ENCODE measurements around the gene KCNN3.

Gene KCNN3

DNA sequence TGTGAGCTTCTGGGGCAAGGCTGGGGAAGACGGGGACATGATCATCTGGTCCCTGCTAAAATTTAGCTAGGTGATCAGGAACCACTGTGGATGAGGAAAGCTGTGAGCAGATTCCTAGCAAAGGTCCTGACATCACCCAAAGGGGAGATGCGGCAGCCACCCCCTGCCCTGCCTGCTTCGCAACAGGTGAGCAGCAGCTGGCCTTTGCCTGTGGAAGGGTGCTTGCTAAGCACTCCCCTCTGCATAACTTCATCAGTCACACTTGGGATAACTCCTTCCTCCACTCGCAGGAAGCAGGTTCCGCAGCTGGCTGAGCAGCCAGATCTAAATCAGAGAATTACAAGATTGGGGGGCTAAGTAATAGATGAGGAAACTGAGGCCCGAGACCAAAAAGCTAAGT, 51.2 kb downstream of the KCNN3 start:
- TF ChIP-seq SPI1 (IDR thresholded peaks at IDR 0.05; ENCODE audit: borderline replicate concordance, low read depth) (no peak), POLR2AphosphoS5 (IDR thresholded peaks at IDR 0.05; ENCODE audit: low read depth) (no peak), GABPA (IDR thresholded peaks at IDR 0.05; ENCODE audit: low read depth) (no peak), CTCF (IDR thresholded peaks at IDR 0.05; ENCODE audit: insufficient read depth, low read length) (no peak)
- Histone ChIP-seq H3K4me3 (replicated peaks; ENCODE audit: insufficient read depth, low read length) (no peak overlapping the region), H3K27me3 (ENCODE audit: insufficient read depth, poor library complexity, severe bottlenecking) (no peaks in the 10 kb centered on the region), H3K27ac (replicated peaks) (no peak overlapping the region)
- DNase-seq (ENCODE audit: low read depth in 1 of 2, low spot score in 1 of 2), result no peak

DNA sequence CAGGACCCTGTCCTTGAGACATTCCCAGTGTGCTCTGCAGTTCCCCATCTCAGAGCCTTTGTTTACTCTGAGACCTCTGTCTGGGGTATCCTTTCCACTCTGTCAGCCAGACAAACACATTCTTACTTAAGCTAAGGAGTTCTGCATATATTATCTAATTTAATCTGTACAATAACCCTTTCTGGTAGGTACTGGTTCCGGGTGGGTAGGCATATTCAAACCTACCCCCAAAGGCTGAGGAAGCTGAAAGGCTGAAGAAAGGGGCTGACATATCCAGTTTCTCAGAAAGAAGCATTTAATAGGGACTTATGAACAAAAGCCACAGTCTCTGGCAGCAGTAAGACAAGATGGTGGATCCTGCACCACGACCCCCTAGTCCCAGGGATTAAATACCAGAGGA, 53.1 kb downstream of the KCNN3 start:
- Histone ChIP-seq H3K27me3 (ENCODE audit: insufficient read depth, poor library complexity, severe bottlenecking) (no peaks in the 10 kb centered on the region), H3K4me3 (replicated peaks; ENCODE audit: insufficient read depth, low read length) (no peak overlapping the region), H3K27ac (replicated peaks) (no peak overlapping the region)
- no peak for DNase-seq (ENCODE audit: low read depth in 1 of 2, low spot score in 1 of 2)
- TF ChIP-seq REST (IDR thresholded peaks at IDR 0.05; ENCODE audit: insufficient replicate concordance, low read depth), result no peak
- TF ChIP-seq CTCF (IDR thresholded peaks at IDR 0.05; ENCODE audit: insufficient read depth, low read length), result no peak
- TF ChIP-seq SPI1 (IDR thresholded peaks at IDR 0.05; ENCODE audit: borderline replicate concordance, low read depth), result no peak
- no peak for TF ChIP-seq POLR2AphosphoS5 (IDR thresholded peaks at IDR 0.05; ENCODE audit: low read depth)
- no peak for TF ChIP-seq GABPA (IDR thresholded peaks at IDR 0.05; ENCODE audit: low read depth)

DNA sequence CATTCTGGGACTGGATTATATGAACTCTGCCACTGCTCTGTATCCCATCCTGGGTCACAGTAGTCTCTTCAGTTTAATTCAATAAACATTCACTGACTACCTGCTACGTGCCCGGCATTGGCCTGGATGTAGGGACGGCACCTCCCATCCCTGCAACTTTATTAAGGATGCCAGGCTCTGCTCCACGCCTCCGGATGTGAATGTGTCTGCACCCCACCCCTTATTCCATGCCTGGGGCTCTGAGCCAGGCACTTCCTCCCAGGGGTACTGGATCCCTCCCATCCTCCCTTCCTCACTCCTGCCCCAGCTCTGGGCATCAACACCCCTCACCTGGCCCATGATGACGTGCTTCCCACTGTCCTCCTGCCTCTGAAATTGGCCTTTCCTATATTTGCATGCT, 53.7 kb downstream of the KCNN3 start:
- H3K4me3 ChIP-seq (replicated peaks; ENCODE audit: insufficient read depth, low read length), result no peak overlapping the region

More for the DNA sequence above, 53.7 kb downstream of the KCNN3 start:
- no peaks in the 10 kb centered on the region for H3K27me3 ChIP-seq (ENCODE audit: insufficient read depth, poor library complexity, severe bottlenecking)
- DNase-seq (ENCODE audit: low read depth in 1 of 2, low spot score in 1 of 2), result no peak
- H3K27ac ChIP-seq (replicated peaks), result no peak overlapping the region
- TF ChIP-seq SPI1 (IDR thresholded peaks at IDR 0.05; ENCODE audit: borderline replicate concordance, low read depth), result no peak
- TF ChIP-seq GABPA (IDR thresholded peaks at IDR 0.05; ENCODE audit: low read depth), result no peak
- TF ChIP-seq CTCF (IDR thresholded peaks at IDR 0.05; ENCODE audit: insufficient read depth, low read length), result no peak
- no peak for TF ChIP-seq POLR2AphosphoS5 (IDR thresholded peaks at IDR 0.05; ENCODE audit: low read depth)
- no peak for TF ChIP-seq REST (IDR thresholded peaks at IDR 0.05; ENCODE audit: insufficient replicate concordance, low read depth)
